Activated naive CD8-positive, alpha-beta T cell treated with anti-CD3 and anti-CD28 coated beads for 36 hours (primary cell): ENCODE measurements around the gene HHIPL1. TPM values are rescaled to one million over a fixed set of nuclear protein-coding genes. Genes with fewer than 3 reads are reported as not detected.
A peak's percentile ranks its signal among the peaks of the same experiment; 100 is the strongest.

Experiments
- DNase-seq: peaks from one replicate; pipeline ENCODE4 v3.0.0; 2021
- H3K27ac Mint-ChIP-seq: one replicate; pipeline ENCODE4 v1.8.0; 2022; ENCODE audit warnings: mild to moderate bottlenecking, moderate library complexity, mixed read lengths
- H3K27me3 Mint-ChIP-seq: one replicate; pipeline ENCODE4 v1.8.0; 2022; ENCODE audit warnings: mild to moderate bottlenecking, mixed read lengths
- H3K36me3 Mint-ChIP-seq: one replicate; pipeline ENCODE4 v1.8.0; 2021; ENCODE audit warnings: mild to moderate bottlenecking, mixed read lengths
- H3K4me1 Mint-ChIP-seq: one replicate; pipeline ENCODE4 v1.8.0; 2021; ENCODE audit warnings: mixed read lengths
- H3K4me3 Mint-ChIP-seq: one replicate; pipeline ENCODE4 v1.8.0; 2022; ENCODE audit warnings: mild to moderate bottlenecking, moderate library complexity, mixed read lengths
- H3K9me3 Mint-ChIP-seq: one replicate; pipeline ENCODE4 v1.8.0; 2022; ENCODE audit warnings: mixed read lengths
- total RNA-seq, 2 experiments: library from RNA; stranded (reverse); gene quantifications; one replicate each; pipeline ENCODE4 v1.2.3, GENCODE V29; 2021

HHIPL1 gene
- under 1 TPM in 1 of 2 experiments, not detected in 1; 0.02 TPM for total RNA-seq

GRCh38 chr14:99644723-99645544 is at the start of gene HHIPL1:
Gene HHIPL1, plus strand, starts transcription at chr14:99645129. Its CDS starts 79 bp downstream, at chr14:99645208.
- Mint-ChIP-seq H3K9me3 (no peaks in the 10 kb centered on the region), H3K4me3 (peak within 1 kb of the TSS; percentile 18), H3K4me1 (no peaks in the 10 kb centered on the region), H3K27ac (no peak within 1 kb of the TSS), H3K36me3 (no peaks in the 10 kb centered on the region), H3K27me3 (peaks cover 32% of the 10 kb centered on the region)
- no peak for DNase-seq

- H3K27me3 Mint-ChIP-seq, result no peaks in the 10 kb centered on the region
- no peaks in the 10 kb centered on the region for H3K36me3 Mint-ChIP-seq
- H3K4me3 Mint-ChIP-seq, result no peak overlapping the region
- peak overlapping the region; percentile 62 for H3K27ac Mint-ChIP-seq
- no peak for DNase-seq
- H3K4me1 Mint-ChIP-seq, result peaks cover 13% of the 10 kb centered on the region
- H3K9me3 Mint-ChIP-seq, result no peaks in the 10 kb centered on the region
Observed at GRCh38 chr14:99595524-99595923, 49.4 kb upstream of the HHIPL1 start.

GRCh38 chr14:99596071-99596627 is 48.8 kb upstream of the HHIPL1 start:
- Mint-ChIP-seq H3K4me1 (peaks cover 13% of the 10 kb centered on the region), H3K9me3 (no peaks in the 10 kb centered on the region), H3K4me3 (no peak overlapping the region), H3K36me3 (no peaks in the 10 kb centered on the region), H3K27me3 (no peaks in the 10 kb centered on the region), H3K27ac (no peak overlapping the region)
- DNase-seq, result no peak

GRCh38 chr14:99596772-99597171 is 48.2 kb upstream of the HHIPL1 start:
- Mint-ChIP-seq H3K4me1 (peaks cover 16% of the 10 kb centered on the region), H3K9me3 (no peaks in the 10 kb centered on the region), H3K27me3 (no peaks in the 10 kb centered on the region), H3K36me3 (no peaks in the 10 kb centered on the region), H3K27ac (no peak overlapping the region), H3K4me3 (no peak overlapping the region)
- DNase-seq, result no peak

GRCh38 chr14:99597911-99598600 is 46.9 kb upstream of the HHIPL1 start:
- H3K27ac Mint-ChIP-seq, result no peak overlapping the region
- H3K9me3 Mint-ChIP-seq, result no peaks in the 10 kb centered on the region
- peaks cover 26% of the 10 kb centered on the region for H3K4me1 Mint-ChIP-seq
- H3K4me3 Mint-ChIP-seq, result no peak overlapping the region
- DNase-seq, result no peak
- peaks cover 6% of the 10 kb centered on the region for H3K27me3 Mint-ChIP-seq
- H3K36me3 Mint-ChIP-seq, result no peaks in the 10 kb centered on the region

- no peak overlapping the region for H3K27ac Mint-ChIP-seq
Observed at GRCh38 chr14:99598774-99599173, 46.2 kb upstream of the HHIPL1 start.

GRCh38 chr14:99599393-99599792 is 45.5 kb upstream of the HHIPL1 start:
- Mint-ChIP-seq H3K27ac (no peak overlapping the region), H3K9me3 (no peaks in the 10 kb centered on the region), H3K27me3 (peaks cover 6% of the 10 kb centered on the region), H3K4me1 (peaks cover 26% of the 10 kb centered on the region), H3K36me3 (no peaks in the 10 kb centered on the region), H3K4me3 (no peak overlapping the region)
- no peak for DNase-seq

More at GRCh38 chr14:99598774-99599173, 46.2 kb upstream of the HHIPL1 start:
- Mint-ChIP-seq H3K4me3 (no peak overlapping the region), H3K27me3 (peaks cover 6% of the 10 kb centered on the region), H3K36me3 (no peaks in the 10 kb centered on the region), H3K4me1 (peaks cover 26% of the 10 kb centered on the region), H3K9me3 (no peaks in the 10 kb centered on the region)
- no peak for DNase-seq

- H3K9me3 Mint-ChIP-seq, result no peaks in the 10 kb centered on the region
- peak overlapping the region; percentile 38 for H3K27ac Mint-ChIP-seq
- no peak overlapping the region for H3K4me3 Mint-ChIP-seq
- H3K4me1 Mint-ChIP-seq, result peaks cover 18% of the 10 kb centered on the region
- DNase-seq, result no peak
- no peaks in the 10 kb centered on the region for H3K36me3 Mint-ChIP-seq
- peaks cover 6% of the 10 kb centered on the region for H3K27me3 Mint-ChIP-seq
Observed at GRCh38 chr14:99600232-99600888, 44.6 kb upstream of the HHIPL1 start.

GRCh38 chr14:99601361-99601831 is 43.5 kb upstream of the HHIPL1 start:
- Mint-ChIP-seq H3K4me1 (peaks cover 21% of the 10 kb centered on the region), H3K4me3 (no peak overlapping the region), H3K27ac (no peak overlapping the region), H3K9me3 (no peaks in the 10 kb centered on the region), H3K27me3 (peaks cover 6% of the 10 kb centered on the region), H3K36me3 (no peaks in the 10 kb centered on the region)
- no peak for DNase-seq

- Mint-ChIP-seq H3K27me3 (peaks cover 6% of the 10 kb centered on the region), H3K4me3 (peak overlapping the region; percentile 63), H3K27ac (no peak overlapping the region), H3K9me3 (no peaks in the 10 kb centered on the region), H3K36me3 (no peaks in the 10 kb centered on the region), H3K4me1 (peaks cover 21% of the 10 kb centered on the region)
- DNase-seq, result no peak
Observed at GRCh38 chr14:99602054-99602787, 42.7 kb upstream of the HHIPL1 start.

- Mint-ChIP-seq H3K27me3 (peaks cover 6% of the 10 kb centered on the region), H3K4me3 (peak overlapping the region; percentile 63), H3K36me3 (no peaks in the 10 kb centered on the region), H3K4me1 (peaks cover 21% of the 10 kb centered on the region), H3K9me3 (no peaks in the 10 kb centered on the region), H3K27ac (no peak overlapping the region)
- no peak for DNase-seq
Observed at GRCh38 chr14:99602788-99603415, 42.0 kb upstream of the HHIPL1 start.

GRCh38 chr14:99603471-99604277 is 41.3 kb upstream of the HHIPL1 start, which contains the start of gene CCDC85C:
Gene CCDC85C, minus strand, starts transcription at chr14:99604207. Its CDS starts 248 bp downstream, at chr14:99603959.
- peaks cover 6% of the 10 kb centered on the region for H3K27me3 Mint-ChIP-seq
- H3K27ac Mint-ChIP-seq, result peak within 1 kb of the TSS; percentile 76
- peak within 1 kb of the TSS; percentile 86 for H3K4me3 Mint-ChIP-seq
- H3K36me3 Mint-ChIP-seq, result no peaks in the 10 kb centered on the region
- DNase-seq, result peak; percentile 65
- H3K9me3 Mint-ChIP-seq, result no peaks in the 10 kb centered on the region
- H3K4me1 Mint-ChIP-seq, result peaks cover 21% of the 10 kb centered on the region

- H3K4me3 Mint-ChIP-seq, result peak overlapping the region; percentile 86
- no peaks in the 10 kb centered on the region for H3K9me3 Mint-ChIP-seq
Observed at GRCh38 chr14:99604278-99604765, 40.6 kb upstream of the HHIPL1 start.

More at GRCh38 chr14:99604278-99604765, 40.6 kb upstream of the HHIPL1 start:
- peak; percentile 97 for DNase-seq
- Mint-ChIP-seq H3K36me3 (no peaks in the 10 kb centered on the region), H3K27me3 (peaks cover 6% of the 10 kb centered on the region), H3K4me1 (peaks cover 21% of the 10 kb centered on the region), H3K27ac (peak overlapping the region; percentile 76)
